ENCODE measurements around the gene DUSP5.
"Not testable (repeated sequence)": the region's sequence is repeated elsewhere in the genome, so short reads cannot be mapped to it uniquely, and the experiment has no call there.

DUSP5 gene

GRCh38 chr10:110497438-110498086, at the start of gene DUSP5:
Gene DUSP5, plus strand, starts transcription at chr10:110497907. Its CDS starts 215 bp downstream, at chr10:110498122.
- no peak for FAIRE-seq

GRCh38 chr10:110448682-110449418, 48.9 kb upstream of the DUSP5 start:
- no peak for FAIRE-seq

GRCh38 chr10:110455446-110455845, 42.3 kb upstream of the DUSP5 start:
- no peak for FAIRE-seq

- FAIRE-seq, result no peak
Observed at GRCh38 chr10:110456046-110456445, 41.7 kb upstream of the DUSP5 start.

- no peak for FAIRE-seq
Observed at GRCh38 chr10:110456523-110457091, 41.1 kb upstream of the DUSP5 start.

- no peak for FAIRE-seq
Observed at GRCh38 chr10:110457851-110458250, 39.9 kb upstream of the DUSP5 start.

- no peak for FAIRE-seq
Observed at GRCh38 chr10:110458266-110458920, 39.3 kb upstream of the DUSP5 start.

- no peak for FAIRE-seq
Observed at GRCh38 chr10:110459600-110459999, 38.1 kb upstream of the DUSP5 start.

- no peak for FAIRE-seq
Observed at GRCh38 chr10:110460111-110460809, 37.4 kb upstream of the DUSP5 start.

GRCh38 chr10:110461088-110461487, 36.6 kb upstream of the DUSP5 start:
- no peak for FAIRE-seq

GRCh38 chr10:110461530-110461929, 36.2 kb upstream of the DUSP5 start:
- FAIRE-seq, result no peak

- FAIRE-seq, result no peak
Observed at GRCh38 chr10:110462166-110463095, 35.3 kb upstream of the DUSP5 start.

GRCh38 chr10:110468258-110468657, 29.4 kb upstream of the DUSP5 start:
- not testable (repeated sequence) for FAIRE-seq

- not testable (repeated sequence) for FAIRE-seq
Observed at GRCh38 chr10:110470541-110470940, 27.2 kb upstream of the DUSP5 start.

- no peak for FAIRE-seq
Observed at GRCh38 chr10:110471566-110472139, 26.1 kb upstream of the DUSP5 start.

- FAIRE-seq, result no peak
Observed at GRCh38 chr10:110474017-110474416, 23.7 kb upstream of the DUSP5 start.

- no peak for FAIRE-seq
Observed at GRCh38 chr10:110474826-110475225, 22.9 kb upstream of the DUSP5 start.

GRCh38 chr10:110475722-110476515, 21.8 kb upstream of the DUSP5 start:
- FAIRE-seq, result no peak

- no peak for FAIRE-seq
Observed at GRCh38 chr10:110479710-110480109, 18.0 kb upstream of the DUSP5 start.

GRCh38 chr10:110480387-110480786, 17.3 kb upstream of the DUSP5 start:
- FAIRE-seq, result no peak

GRCh38 chr10:110481919-110482318, 15.8 kb upstream of the DUSP5 start:
- no peak for FAIRE-seq

Data from G401.6 (cell line).